CD4-positive, alpha-beta T cell treated with Interleukin-6 at 100 ng/mL for 8 hours (primary cell): ENCODE results near the gene C4B.
"Not testable (repeated sequence)": the region's sequence is repeated elsewhere in the genome, so short reads cannot be mapped to it uniquely, and the experiment has no call there.

Experiments
- DNase-seq: peaks from one replicate; pipeline ENCODE4 v3.0.0-alpha.2; 2020; ENCODE audit warnings: mixed read lengths, low spot score

The C4B gene

DNA sequence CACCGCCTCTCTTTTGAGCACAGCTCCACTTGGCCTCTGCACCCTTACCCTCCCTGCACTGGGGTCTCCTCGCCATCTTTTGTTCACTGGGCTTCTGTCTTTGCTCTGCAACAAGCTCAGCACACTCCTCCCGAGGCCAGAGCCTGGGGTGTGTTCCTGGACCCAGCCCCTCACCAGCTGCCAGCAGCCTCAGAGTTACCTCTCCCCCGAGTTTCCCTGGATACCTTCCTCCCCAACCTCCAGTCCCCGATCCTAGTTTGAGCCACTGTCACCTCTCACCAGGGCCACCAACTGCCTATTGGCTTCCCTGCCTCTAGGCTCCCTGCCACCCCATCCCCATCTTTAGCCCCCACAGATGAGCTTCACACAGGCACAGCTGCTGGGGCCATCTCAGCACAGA is 36.0 kb downstream of the C4B start:
- no peak for DNase-seq

- not testable (repeated sequence) for DNase-seq
Measured at GRCh38 chr6:32052626-32053025, 38.0 kb downstream of the C4B start.

GRCh38 chr6:32053314-32053713 is 38.7 kb downstream of the C4B start:
- not testable (repeated sequence) for DNase-seq

GRCh38 chr6:32055756-32056155 is 41.2 kb downstream of the C4B start:
- not testable (repeated sequence) for DNase-seq

GRCh38 chr6:32056254-32056653 is 41.7 kb downstream of the C4B start:
- no peak for DNase-seq

- DNase-seq, result no peak
Measured at GRCh38 chr6:32057966-32058365, 43.4 kb downstream of the C4B start.

DNA sequence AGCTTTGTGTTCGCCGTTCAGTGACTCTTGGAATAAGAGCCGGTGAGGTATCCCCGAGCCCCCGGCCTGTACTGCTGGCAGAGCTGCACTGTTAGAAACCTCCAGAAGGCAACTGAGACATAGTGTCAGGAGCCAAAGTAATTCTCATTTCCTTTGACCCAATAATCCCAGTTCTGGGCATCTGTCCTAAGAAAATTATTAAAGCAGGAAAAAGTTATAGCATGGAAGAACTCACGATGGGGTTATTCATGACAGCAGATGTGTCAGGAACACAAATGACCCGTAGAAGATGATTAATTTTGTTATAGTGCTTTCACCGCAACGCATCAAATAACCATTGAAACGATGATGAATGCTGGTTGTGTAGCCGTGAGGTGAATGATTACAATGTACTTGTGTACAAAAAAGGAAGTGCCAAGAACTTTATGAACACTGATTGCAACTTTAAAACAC is 43.9 kb downstream of the C4B start:
- DNase-seq, result no peak

DNA sequence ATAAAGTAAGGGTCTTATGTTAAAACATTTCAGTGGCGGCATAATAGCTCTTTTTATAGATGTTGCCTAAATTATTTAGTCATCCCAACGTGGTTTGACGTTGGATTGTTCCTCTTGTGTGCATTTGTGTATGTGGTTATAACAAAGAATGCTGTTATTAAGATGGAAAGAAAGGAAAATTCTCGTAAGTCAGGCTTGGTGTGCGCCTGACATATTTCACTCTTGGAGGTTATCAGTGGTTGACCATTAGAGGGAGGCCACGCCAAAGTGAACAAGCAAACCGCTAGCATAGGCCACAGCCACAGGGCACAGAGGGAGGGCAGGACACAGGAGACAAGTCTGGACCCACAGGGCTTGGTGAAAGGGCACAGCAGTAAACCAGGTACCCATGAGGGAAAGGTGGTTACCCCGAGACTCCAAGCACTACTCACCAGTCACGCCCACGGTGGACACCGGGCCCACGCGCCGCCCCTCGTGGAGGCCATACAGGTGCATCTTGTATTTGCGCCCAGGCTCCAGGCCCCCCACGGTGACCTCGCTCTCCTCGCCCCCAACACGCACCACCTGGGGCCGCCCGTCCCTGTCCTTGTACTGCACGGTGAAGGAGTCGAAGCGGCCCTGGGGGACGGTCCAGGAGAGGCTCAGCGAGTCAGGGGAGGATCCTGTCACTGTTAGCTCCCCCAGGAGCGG is 46.5 kb downstream of the C4B start:
- no peak for DNase-seq

GRCh38 chr6:32064706-32065105 is 50.1 kb downstream of the C4B start:
- DNase-seq, result no peak

- DNase-seq, result not testable (repeated sequence)
Measured at GRCh38 chr6:32067521-32067920, 52.9 kb downstream of the C4B start.

GRCh38 chr6:32068315-32068714 is 53.7 kb downstream of the C4B start:
- not testable (repeated sequence) for DNase-seq

GRCh38 chr6:32068867-32069266 is 54.3 kb downstream of the C4B start:
- DNase-seq, result no peak

DNA sequence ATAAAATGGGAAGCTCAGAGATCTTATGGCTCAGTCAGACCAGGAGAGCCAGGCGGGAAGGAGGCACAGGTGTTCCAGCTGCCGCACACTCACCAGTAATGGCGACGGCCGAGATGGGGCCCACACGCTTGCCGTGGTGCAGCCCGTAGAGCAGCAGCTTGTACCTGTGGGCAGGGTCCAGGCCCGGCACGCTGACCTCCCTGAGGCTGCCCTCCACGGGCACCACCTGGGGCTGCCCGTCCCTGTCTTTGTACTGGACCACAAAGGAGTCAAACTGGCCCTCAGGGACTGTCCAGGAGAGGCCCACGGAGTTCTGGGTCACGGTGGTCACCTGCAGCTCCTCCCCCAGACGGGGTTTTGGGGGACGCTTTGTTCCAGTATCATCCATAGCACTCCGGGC is 54.9 kb downstream of the C4B start:
- DNase-seq, result no peak

DNA sequence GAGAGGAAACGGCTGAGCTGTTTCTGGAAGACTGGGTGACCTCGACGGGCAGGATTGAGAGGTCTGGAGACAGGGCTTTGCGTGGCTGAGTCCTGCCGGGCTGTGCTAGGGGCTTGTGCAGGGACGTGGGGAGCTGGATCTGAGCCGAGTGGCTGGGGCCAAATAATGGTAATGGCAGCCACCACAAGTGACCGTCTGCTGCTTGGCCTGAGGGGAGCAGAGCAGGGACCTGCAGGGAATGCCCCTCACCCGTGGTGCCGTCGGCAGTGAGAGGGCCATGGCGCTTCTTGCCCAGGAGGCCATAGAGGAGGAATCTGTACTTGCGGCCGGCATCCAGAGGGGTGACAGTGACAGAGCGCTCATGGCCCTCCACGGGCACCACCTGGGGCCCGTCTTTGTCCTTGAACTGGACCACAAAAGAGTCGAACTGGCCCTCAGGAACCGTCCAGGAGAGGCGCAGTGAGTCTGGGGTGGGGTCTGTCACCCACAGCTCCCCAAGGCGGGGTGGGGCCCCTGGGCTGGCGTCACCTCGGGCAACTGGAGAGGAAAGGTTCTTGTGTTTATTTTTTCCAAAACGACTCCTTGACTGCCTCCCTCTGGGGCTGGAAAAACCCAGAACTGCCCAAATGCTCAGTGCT is 55.4 kb downstream of the C4B start:
- DNase-seq, result no peak

DNA sequence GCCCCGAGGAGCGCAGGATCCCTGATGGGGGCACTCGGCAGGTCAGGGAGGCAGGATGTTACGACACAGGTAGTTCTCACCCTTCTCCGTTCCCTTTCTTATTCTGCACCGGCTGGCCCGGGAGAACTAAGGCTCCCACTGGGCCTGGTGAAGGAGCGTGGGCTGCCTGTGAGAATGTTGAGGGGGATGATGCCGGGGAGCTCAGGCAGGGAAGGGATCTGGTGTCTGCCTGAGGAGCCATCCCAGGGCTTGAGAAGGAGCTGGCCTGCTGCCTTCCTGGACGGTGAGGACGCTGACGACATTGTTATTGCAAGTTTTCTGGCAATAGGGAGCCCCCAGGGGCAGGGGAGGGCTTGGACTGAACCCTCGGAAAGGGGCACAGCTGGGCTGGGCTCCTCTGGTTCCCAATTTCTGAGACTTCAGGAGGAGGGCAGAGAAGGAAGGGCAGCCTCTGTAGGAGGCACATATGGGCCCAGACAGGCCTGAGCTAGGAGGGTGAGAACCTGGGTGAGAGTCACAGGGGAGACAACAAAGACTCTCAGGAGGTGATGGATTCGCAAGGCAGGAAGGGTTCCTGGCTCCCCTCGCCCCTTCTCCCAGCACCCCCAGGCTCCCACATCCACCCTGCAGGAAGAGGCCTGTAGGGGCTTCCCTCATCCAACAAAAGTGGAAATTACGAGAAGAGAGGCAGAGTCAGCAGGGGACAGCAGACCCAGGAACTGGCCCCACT is 56.4 kb downstream of the C4B start:
- DNase-seq, result no peak

GRCh38 chr6:32073101-32073500 is 58.5 kb downstream of the C4B start:
- no peak for DNase-seq

DNA sequence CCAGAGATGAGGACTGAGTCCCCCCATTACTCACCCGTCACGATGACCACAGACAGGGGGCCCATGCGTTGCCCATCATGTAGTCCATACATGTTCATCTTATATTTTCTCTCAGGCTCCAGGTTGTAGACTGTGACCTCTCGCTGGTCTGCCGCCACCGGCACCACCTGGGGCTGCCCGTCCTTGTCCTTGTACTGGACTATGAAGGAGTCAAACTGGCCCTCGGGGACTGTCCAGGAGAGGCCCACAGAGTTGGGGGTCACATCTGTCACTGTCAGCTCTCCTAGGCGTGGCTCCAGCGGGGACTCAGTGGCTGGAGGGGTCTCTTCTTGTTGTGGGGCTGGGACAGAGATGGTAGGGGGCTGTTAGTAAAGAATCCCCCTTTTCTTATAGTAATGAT is 59.0 kb downstream of the C4B start:
- DNase-seq, result no peak

DNA sequence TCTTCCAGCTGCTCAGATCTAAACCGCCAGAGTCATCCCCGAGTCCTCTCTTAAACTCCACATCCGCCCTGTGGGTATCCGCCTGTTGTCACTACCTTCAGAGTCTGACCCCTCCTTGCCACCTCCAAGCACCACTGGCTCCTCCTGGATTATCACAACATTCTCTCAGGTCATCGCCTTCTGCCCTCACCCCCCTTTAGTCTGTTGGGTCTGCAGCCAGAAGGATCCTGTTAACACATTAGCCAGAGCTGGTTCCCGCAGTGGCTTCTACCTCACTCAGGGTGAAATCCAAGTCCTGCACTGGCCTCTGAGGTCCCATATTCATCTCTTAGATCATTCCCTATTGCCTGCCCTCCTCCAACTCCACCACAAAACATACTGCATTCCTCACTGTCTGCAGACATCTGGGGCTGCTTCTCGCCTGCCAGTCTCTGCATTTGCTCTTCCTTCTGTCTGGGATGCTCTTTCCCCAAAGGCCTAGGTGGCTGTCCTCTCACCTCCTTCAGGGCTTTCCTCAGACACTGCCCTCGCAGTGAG is 60.5 kb downstream of the C4B start:
- no peak for DNase-seq

GRCh38 chr6:32075781-32076180 is 61.2 kb downstream of the C4B start:
- DNase-seq, result no peak

GRCh38 chr6:32076321-32076809 is 61.8 kb downstream of the C4B start:
- DNase-seq, result no peak

GRCh38 chr6:32079566-32080290 is 65.1 kb downstream of the C4B start:
- no peak for DNase-seq
